ENCODE data around the gene SERP1. TPM values are rescaled to one million over a fixed set of nuclear protein-coding genes. Genes with fewer than 3 reads are reported as not detected.

The SERP1 gene
- total RNA-seq, 1 experiment from 2014 or later = 227 TPM

DNA sequence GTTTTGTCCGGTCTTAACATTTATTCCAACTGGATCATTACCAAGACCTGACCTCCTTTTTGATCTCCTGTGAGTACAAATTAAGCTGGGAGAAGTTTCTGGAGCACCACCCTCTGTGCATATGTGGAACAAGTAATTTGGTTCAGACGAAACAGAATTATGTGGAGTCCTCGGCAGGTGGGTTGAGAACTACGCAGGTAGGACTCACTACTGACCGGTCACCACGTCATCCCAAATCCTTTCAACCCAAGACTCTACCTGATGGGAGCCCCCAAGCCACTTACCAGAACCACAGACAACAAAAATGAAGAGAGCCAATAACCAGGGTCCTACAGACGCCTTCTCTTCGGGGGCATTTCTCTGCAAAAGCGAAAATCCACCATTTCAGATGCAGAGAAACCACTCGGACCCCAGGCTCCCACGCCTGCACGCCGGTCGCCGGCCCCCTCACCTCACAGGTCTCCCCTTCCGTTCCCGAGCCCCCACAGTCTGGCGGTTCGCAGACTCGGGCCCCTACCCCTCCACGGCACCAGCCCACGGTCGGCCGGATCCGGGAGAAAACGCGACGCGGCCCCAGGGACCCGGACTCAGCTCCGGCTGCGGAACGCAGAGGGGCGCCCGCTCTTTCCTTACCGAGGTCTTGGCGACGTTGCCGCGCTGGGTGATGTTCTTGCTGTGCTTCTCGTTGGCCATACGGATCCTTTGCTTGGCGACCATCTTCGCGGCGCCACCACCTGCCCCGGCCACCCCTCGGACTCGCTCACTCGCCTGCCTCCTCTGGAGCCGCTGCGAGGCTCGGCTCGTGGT is 674 bp downstream of the SERP1 start:
- intact Hi-C loops (cut with micrococcal nuclease) = loop anchor here (2.0 to 5.0 kb wide), 2 partner anchors 139 to 217 kb away; partner anchors contain the start of gene SIAH2
- H3K4me1 Mint-ChIP-seq (ENCODE audit: insufficient read depth, unreplicated experiment) = peaks cover 17% of the 10 kb centered on the region
- peaks cover 60% of the 10 kb centered on the region for H3K36me3 Mint-ChIP-seq (ENCODE audit: insufficient read depth, unreplicated experiment)
- H3K4me3 Mint-ChIP-seq (ENCODE audit: unreplicated experiment) = peak overlapping the region; percentile 83
- POLR2A ChIA-PET = interaction anchor here (0.6 to 7.5 kb wide), 48 partner anchors 8 to 1345 kb away, joined by 3 to 106 read pairs (median 4); partner anchors contain the start of genes MED12L, SELENOT, SIAH2 and TSC22D2
- DNase-seq (ENCODE audit: unreplicated experiment) = peak; percentile 30
- TF ChIP-seq, protein P1, sequence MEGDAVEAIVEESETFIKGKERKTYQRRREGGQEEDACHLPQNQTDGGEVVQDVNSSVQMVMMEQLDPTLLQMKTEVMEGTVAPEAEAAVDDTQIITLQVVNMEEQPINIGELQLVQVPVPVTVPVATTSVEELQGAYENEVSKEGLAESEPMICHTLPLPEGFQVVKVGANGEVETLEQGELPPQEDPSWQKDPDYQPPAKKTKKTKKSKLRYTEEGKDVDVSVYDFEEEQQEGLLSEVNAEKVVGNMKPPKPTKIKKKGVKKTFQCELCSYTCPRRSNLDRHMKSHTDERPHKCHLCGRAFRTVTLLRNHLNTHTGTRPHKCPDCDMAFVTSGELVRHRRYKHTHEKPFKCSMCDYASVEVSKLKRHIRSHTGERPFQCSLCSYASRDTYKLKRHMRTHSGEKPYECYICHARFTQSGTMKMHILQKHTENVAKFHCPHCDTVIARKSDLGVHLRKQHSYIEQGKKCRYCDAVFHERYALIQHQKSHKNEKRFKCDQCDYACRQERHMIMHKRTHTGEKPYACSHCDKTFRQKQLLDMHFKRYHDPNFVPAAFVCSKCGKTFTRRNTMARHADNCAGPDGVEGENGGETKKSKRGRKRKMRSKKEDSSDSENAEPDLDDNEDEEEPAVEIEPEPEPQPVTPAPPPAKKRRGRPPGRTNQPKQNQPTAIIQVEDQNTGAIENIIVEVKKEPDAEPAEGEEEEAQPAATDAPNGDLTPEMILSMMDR (IDR thresholded peaks at IDR 0.05; ENCODE audit: unreplicated experiment) = no peak
- peak overlapping the region; percentile 99 for H3K27ac Mint-ChIP-seq (ENCODE audit: low read depth, unreplicated experiment)
- H3K9me3 Mint-ChIP-seq (ENCODE audit: unreplicated experiment) = no peaks in the 10 kb centered on the region
- H3K27me3 Mint-ChIP-seq (ENCODE audit: insufficient read depth, unreplicated experiment) = no peaks in the 10 kb centered on the region
- BruUV-seq (replicated peaks) = TSS peak; percentile 35
- CTCF ChIA-PET = interaction anchor here (0.5 to 1.4 kb wide), 6 partner anchors 20 to 608 kb away, joined by 3 to 6 read pairs (median 4); no protein-coding TSS in a partner anchor

DNA sequence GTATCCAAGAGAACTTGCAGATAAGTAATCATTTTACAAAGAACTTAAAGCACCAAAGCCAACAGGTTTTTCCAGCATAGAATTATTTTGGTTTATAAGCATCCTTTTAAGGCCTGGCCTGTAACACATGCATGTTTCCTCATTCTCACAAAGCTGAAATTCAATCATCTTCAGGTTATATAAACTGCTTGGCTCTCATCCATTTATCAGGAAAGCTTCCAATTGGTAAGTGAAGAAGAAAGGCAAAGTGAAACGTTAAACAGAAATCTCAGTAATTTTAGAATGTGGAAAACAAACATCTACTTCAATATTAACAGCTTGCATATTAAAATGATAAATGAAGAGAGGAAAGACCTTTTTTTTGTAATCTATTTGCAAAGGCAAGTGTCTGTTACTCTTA is 1.6 kb downstream of the SERP1 start:
- POLR2A ChIA-PET = interaction anchor here (0.6 to 7.5 kb wide), 23 partner anchors 9 to 1285 kb away, joined by 3 to 106 read pairs (median 4); partner anchors contain the start of genes SELENOT, SIAH2 and TSC22D2
- H3K27me3 Mint-ChIP-seq (ENCODE audit: insufficient read depth, unreplicated experiment) = no peaks in the 10 kb centered on the region
- peaks cover 58% of the 10 kb centered on the region for H3K36me3 Mint-ChIP-seq (ENCODE audit: insufficient read depth, unreplicated experiment)
- H3K4me1 Mint-ChIP-seq (ENCODE audit: insufficient read depth, unreplicated experiment) = peaks cover 17% of the 10 kb centered on the region
- peak overlapping the region; percentile 83 for H3K4me3 Mint-ChIP-seq (ENCODE audit: unreplicated experiment)
- intact Hi-C loops (cut with micrococcal nuclease) = loop anchor here (5.0 kb wide), 1 partner anchor 218 kb away; the partner anchor contains the start of gene SIAH2
- no TSS peak for BruUV-seq (replicated peaks)
- peak; percentile 13 for DNase-seq (ENCODE audit: unreplicated experiment)
- CTCF ChIA-PET = interaction anchor here (0.6 to 1.4 kb wide), 6 partner anchors 9 to 217 kb away, joined by 3 to 6 read pairs (median 4); no protein-coding TSS in a partner anchor
- TF ChIP-seq, protein P1 (IDR thresholded peaks at IDR 0.05; ENCODE audit: unreplicated experiment) = no peak
- H3K9me3 Mint-ChIP-seq (ENCODE audit: unreplicated experiment) = no peaks in the 10 kb centered on the region
- peak overlapping the region; percentile 99 for H3K27ac Mint-ChIP-seq (ENCODE audit: low read depth, unreplicated experiment)

DNA sequence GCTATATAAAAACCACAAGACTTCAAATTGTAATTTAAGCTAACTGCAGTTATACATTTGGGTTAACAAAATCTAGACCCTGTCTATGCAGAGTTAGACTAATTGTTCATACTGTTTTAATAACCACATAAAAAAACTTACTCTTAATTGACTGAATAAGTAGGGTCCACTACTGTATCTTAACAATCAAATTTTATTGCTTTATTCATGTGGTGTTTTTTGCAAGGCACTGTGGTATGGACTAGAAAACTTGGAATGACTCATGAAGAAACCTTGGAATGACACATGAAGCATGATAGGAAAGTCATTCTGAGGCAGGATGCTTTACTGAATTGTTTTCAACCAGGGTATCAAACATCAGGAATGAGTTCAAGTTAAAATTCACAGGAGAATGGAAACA is 2.3 kb downstream of the SERP1 start:
- TF ChIP-seq, protein P1 (IDR thresholded peaks at IDR 0.05; ENCODE audit: unreplicated experiment) = no peak

DNA sequence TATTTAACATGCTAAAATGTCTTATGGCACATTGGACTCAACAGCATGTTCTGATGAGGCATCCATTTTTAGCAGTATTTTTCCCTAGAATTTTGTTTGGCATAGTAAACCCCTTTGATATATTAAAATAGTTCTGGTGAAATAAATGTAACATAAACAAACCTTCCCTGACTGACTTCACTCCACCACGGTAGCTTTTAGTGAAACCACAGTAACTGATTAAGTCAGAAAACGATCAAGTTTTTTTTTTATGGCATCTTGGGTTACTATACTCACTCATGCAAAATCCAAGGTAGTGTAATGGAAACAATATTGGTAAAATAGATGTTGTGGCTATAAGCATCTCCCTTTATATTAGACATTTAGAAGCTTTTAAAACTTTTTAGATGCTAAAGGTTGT is 2.8 kb downstream of the SERP1 start:
- BruUV-seq (replicated peaks) = no TSS peak
- ChIA-PET CTCF (interaction anchor here (1.4 kb wide), 1 partner anchor 46 kb away, joined by 4 read pairs; no protein-coding TSS in a partner anchor), POLR2A (interaction anchor here (0.6 to 7.5 kb wide), 6 partner anchors 16 to 219 kb away, joined by 3 to 106 read pairs (median 32); partner anchors contain the start of genes SELENOT, SIAH2 and TSC22D2)
- H3K27me3 Mint-ChIP-seq (ENCODE audit: insufficient read depth, unreplicated experiment) = no peaks in the 10 kb centered on the region
- TF ChIP-seq, protein P1 (IDR thresholded peaks at IDR 0.05; ENCODE audit: unreplicated experiment) = no peak
- peak overlapping the region; percentile 83 for H3K4me3 Mint-ChIP-seq (ENCODE audit: unreplicated experiment)
- intact Hi-C loops (cut with micrococcal nuclease) = no loop called here
- H3K9me3 Mint-ChIP-seq (ENCODE audit: unreplicated experiment) = no peaks in the 10 kb centered on the region
- peak overlapping the region; percentile 35 for H3K27ac Mint-ChIP-seq (ENCODE audit: low read depth, unreplicated experiment)
- peaks cover 13% of the 10 kb centered on the region for H3K4me1 Mint-ChIP-seq (ENCODE audit: insufficient read depth, unreplicated experiment)
- no peak for DNase-seq (ENCODE audit: unreplicated experiment)
- H3K36me3 Mint-ChIP-seq (ENCODE audit: insufficient read depth, unreplicated experiment) = peaks cover 46% of the 10 kb centered on the region

More for the DNA sequence above, 2.3 kb downstream of the SERP1 start:
- Mint-ChIP-seq H3K27me3 (ENCODE audit: insufficient read depth, unreplicated experiment) (no peaks in the 10 kb centered on the region), H3K4me3 (ENCODE audit: unreplicated experiment) (peak overlapping the region; percentile 83), H3K9me3 (ENCODE audit: unreplicated experiment) (no peaks in the 10 kb centered on the region), H3K36me3 (ENCODE audit: insufficient read depth, unreplicated experiment) (peaks cover 51% of the 10 kb centered on the region), H3K27ac (ENCODE audit: low read depth, unreplicated experiment) (no peak overlapping the region), H3K4me1 (ENCODE audit: insufficient read depth, unreplicated experiment) (peaks cover 13% of the 10 kb centered on the region)
- ChIA-PET POLR2A (interaction anchor here (0.6 to 7.5 kb wide), 10 partner anchors 17 to 574 kb away, joined by 3 to 106 read pairs (median 14); partner anchors contain the start of genes SELENOT, SIAH2 and TSC22D2), CTCF (interaction anchor here (0.6 to 1.3 kb wide), 3 partner anchors 9 to 217 kb away, joined by 3 to 6 read pairs (median 6); no protein-coding TSS in a partner anchor)
- no TSS peak for BruUV-seq (replicated peaks)
- peak; percentile 35 for DNase-seq (ENCODE audit: unreplicated experiment)
- intact Hi-C loops (cut with micrococcal nuclease) = no loop called here
